HG02678 (cell line): ENCODE data around the gene C1orf198.

Experiments
- ATAC-seq: cut with Tn5 transposase; IDR thresholded peaks from one replicate; pipeline ENCODE4 v1.9.1; 2021; ENCODE audit warnings: mild to moderate bottlenecking, moderate library complexity; ENCODE audit not compliant: unreplicated experiment

C1orf198 gene

GRCh38 chr1:230867903-230868735, at the start of gene C1orf198:
TSS of gene C1orf198 (minus strand) at chr1:230868521. CDS start at chr1:230868512, 9 bp downstream.
- ATAC-seq = peak; percentile 86

GRCh38 chr1:230917284-230918135, 49.2 kb upstream of the C1orf198 start:
- ATAC-seq = peak; percentile 65

- peak; percentile 8 for ATAC-seq
Measured at GRCh38 chr1:230916587-230917283, 48.4 kb upstream of the C1orf198 start.

- ATAC-seq = no peak
Measured at GRCh38 chr1:230915078-230915477, 46.8 kb upstream of the C1orf198 start.

- ATAC-seq = no peak
Measured at GRCh38 chr1:230913496-230913895, 45.2 kb upstream of the C1orf198 start.

GRCh38 chr1:230910755-230911117, 42.4 kb upstream of the C1orf198 start:
- no peak for ATAC-seq

- ATAC-seq = no peak
Measured at GRCh38 chr1:230909974-230910754, 41.8 kb upstream of the C1orf198 start.

GRCh38 chr1:230907472-230908205, 39.3 kb upstream of the C1orf198 start:
- ATAC-seq = no peak

- ATAC-seq = no peak
Measured at GRCh38 chr1:230906226-230906625, 37.9 kb upstream of the C1orf198 start.

GRCh38 chr1:230905733-230906132, 37.4 kb upstream of the C1orf198 start:
- ATAC-seq = no peak

GRCh38 chr1:230902349-230902923, 34.1 kb upstream of the C1orf198 start:
- no peak for ATAC-seq

GRCh38 chr1:230901671-230902070, 33.4 kb upstream of the C1orf198 start:
- ATAC-seq = no peak

GRCh38 chr1:230900984-230901383, 32.7 kb upstream of the C1orf198 start:
- ATAC-seq = no peak

GRCh38 chr1:230899841-230900251, 31.5 kb upstream of the C1orf198 start:
- no peak for ATAC-seq

- no peak for ATAC-seq
Measured at GRCh38 chr1:230898748-230899147, 30.4 kb upstream of the C1orf198 start.

- ATAC-seq = no peak
Measured at GRCh38 chr1:230898144-230898543, 29.8 kb upstream of the C1orf198 start.

- ATAC-seq = no peak
Measured at GRCh38 chr1:230896779-230897178, 28.5 kb upstream of the C1orf198 start.

GRCh38 chr1:230895452-230895851, 27.1 kb upstream of the C1orf198 start:
- ATAC-seq = no peak

GRCh38 chr1:230894664-230895063, 26.3 kb upstream of the C1orf198 start:
- no peak for ATAC-seq
